ENCODE results near the gene LMF2. TPM values are rescaled to one million over a fixed set of nuclear protein-coding genes. Genes with fewer than 3 reads are reported as not detected.

Gene LMF2
- polyA plus RNA-seq, 1 donor (not counting 4 experiments of a cell fraction or from before 2014, with no cell fraction given): 13.2 TPM

GRCh38 chr22:50544746-50545253 lies 37.3 kb upstream of the LMF2 start:
- peak overlapping the region; percentile 68 for H3K4me2 ChIP-seq (ENCODE audit: control insufficient read depth, extremely low read depth, insufficient read depth, low read depth, low read length)
- FAIRE-seq: peak; percentile 44

GRCh38 chr22:50544078-50544745 lies 36.7 kb upstream of the LMF2 start:
- H2AFZ ChIP-seq (ENCODE audit: control insufficient read depth, low read length): peak overlapping the region; percentile 49
- H3K79me2 ChIP-seq (ENCODE audit: control insufficient read depth, insufficient read depth, low read length): no peaks in the 10 kb centered on the region
- peak overlapping the region; percentile 68 for H3K4me2 ChIP-seq (ENCODE audit: control insufficient read depth, extremely low read depth, insufficient read depth, low read depth, low read length)
- H3K9ac ChIP-seq (ENCODE audit: control insufficient read depth, extremely low read depth, insufficient read depth, low read length): peak overlapping the region; percentile 65
- dilution Hi-C loops (cut with MboI; ENCODE audit: extremely low pct_ligation_motif_present, low sequenced_read_pairs): no loop called here
- DNase-seq (ENCODE audit: low read depth, low spot score): no peak
- no peaks in the 10 kb centered on the region for H3K9me3 ChIP-seq (ENCODE audit: control insufficient read depth, low read depth, low read length)
- peaks cover 45% of the 10 kb centered on the region for H3K4me1 ChIP-seq (ENCODE audit: control insufficient read depth, extremely low read depth, insufficient read depth, low read length)
- no peaks in the 10 kb centered on the region for H3K9me1 ChIP-seq (ENCODE audit: control insufficient read depth, extremely low read depth, insufficient read depth, low read length)
- no peaks in the 10 kb centered on the region for H4K20me1 ChIP-seq (ENCODE audit: control insufficient read depth, extremely low read depth, insufficient read depth, low read length)
- H3K36me3 ChIP-seq (ENCODE audit: control insufficient read depth in 2 of 2, extremely low read depth in 1 of 2, insufficient read depth in 2 of 2, low read length in 2 of 2): no peaks in the 10 kb centered on the region
- peak overlapping the region; percentile 42 for H3K27ac ChIP-seq (ENCODE audit: control insufficient read depth, insufficient read depth, low read length)
- peak; percentile 42 to 72 (median 50) for TF ChIP-seq CTCF (optimal IDR thresholded peaks at IDR 0.05 in 1 of 3, IDR thresholded peaks at IDR 0.05 in 1 of 3, conservative IDR thresholded peaks at IDR 0.05 in 1 of 3; ENCODE audit: extremely low read depth in 1 of 3, insufficient read depth in 2 of 3, low read length in 3 of 3)
- TF ChIP-seq EZH2 (IDR thresholded peaks at IDR 0.05; ENCODE audit: low read length): no peak
- H3K27me3 ChIP-seq (ENCODE audit: control insufficient read depth, extremely low read depth, insufficient read depth, low read length): peaks cover 13% of the 10 kb centered on the region
- no peak for FAIRE-seq
- peak overlapping the region in 2 of 3 experiments; percentile 13 to 43 for H3K4me3 ChIP-seq (ENCODE audit: control insufficient read depth in 2 of 3, extremely low read depth in 1 of 3, insufficient read depth in 2 of 3, low read depth in 1 of 3, low read length in 3 of 3)

More at GRCh38 chr22:50544746-50545253, 37.3 kb upstream of the LMF2 start:
- DNase-seq (ENCODE audit: low read depth, low spot score): no peak
- Histone ChIP-seq H3K9me3 (ENCODE audit: control insufficient read depth, low read depth, low read length) (no peaks in the 10 kb centered on the region), H3K4me1 (ENCODE audit: control insufficient read depth, extremely low read depth, insufficient read depth, low read length) (peaks cover 41% of the 10 kb centered on the region), H2AFZ (ENCODE audit: control insufficient read depth, low read length) (no peak overlapping the region), H4K20me1 (ENCODE audit: control insufficient read depth, extremely low read depth, insufficient read depth, low read length) (no peaks in the 10 kb centered on the region), H3K36me3 (ENCODE audit: control insufficient read depth in 2 of 2, extremely low read depth in 1 of 2, insufficient read depth in 2 of 2, low read length in 2 of 2) (no peaks in the 10 kb centered on the region), H3K27me3 (ENCODE audit: control insufficient read depth, extremely low read depth, insufficient read depth, low read length) (peaks cover 13% of the 10 kb centered on the region), H3K4me3 (ENCODE audit: control insufficient read depth in 2 of 3, extremely low read depth in 1 of 3, insufficient read depth in 2 of 3, low read depth in 1 of 3, low read length in 3 of 3) (no peak overlapping the region), H3K9me1 (ENCODE audit: control insufficient read depth, extremely low read depth, insufficient read depth, low read length) (no peaks in the 10 kb centered on the region), H3K79me2 (ENCODE audit: control insufficient read depth, insufficient read depth, low read length) (no peaks in the 10 kb centered on the region), H3K27ac (ENCODE audit: control insufficient read depth, insufficient read depth, low read length) (peak overlapping the region; percentile 42), H3K9ac (ENCODE audit: control insufficient read depth, extremely low read depth, insufficient read depth, low read length) (peak overlapping the region; percentile 65)
- dilution Hi-C loops (cut with MboI; ENCODE audit: extremely low pct_ligation_motif_present, low sequenced_read_pairs): no loop called here
- TF ChIP-seq CTCF (optimal IDR thresholded peaks at IDR 0.05 in 1 of 3, IDR thresholded peaks at IDR 0.05 in 1 of 3, conservative IDR thresholded peaks at IDR 0.05 in 1 of 3; ENCODE audit: extremely low read depth in 1 of 3, insufficient read depth in 2 of 3, low read length in 3 of 3) (no peak), EZH2 (IDR thresholded peaks at IDR 0.05; ENCODE audit: low read length) (no peak)

All from keratinocyte (primary cell).